ENCODE measurements around the gene KYAT1.

KYAT1 gene

GRCh38 chr9:128881884-128882676 lies at the start of gene KYAT1, which contains the start of gene LRRC8A:
Gene KYAT1 (minus strand): TSS chr9:128881950. CDS start chr9:128845405, 36,545 bp downstream.
Gene LRRC8A (plus strand): TSS chr9:128882133. CDS start chr9:128907165, 25,032 bp downstream.
- DNase-seq = peak; percentile 99

GRCh38 chr9:128929560-128929959 lies 47.8 kb upstream of the KYAT1 start:
- DNase-seq = no peak

- no peak for DNase-seq
These were observed 46.9 kb upstream of the KYAT1 start for GRCh38 chr9:128928624-128929023.

GRCh38 chr9:128927731-128928411 lies 46.1 kb upstream of the KYAT1 start:
- DNase-seq = peak; percentile 50

GRCh38 chr9:128923493-128923883 lies 41.7 kb upstream of the KYAT1 start:
- no peak for DNase-seq

GRCh38 chr9:128921881-128922763 lies 40.4 kb upstream of the KYAT1 start:
- no peak for DNase-seq

- no peak for DNase-seq
These were observed 38.8 kb upstream of the KYAT1 start, which contains the start of gene PHYHD1 for GRCh38 chr9:128920381-128921058. Gene PHYHD1 (plus strand): TSS chr9:128920982. CDS start chr9:128922324, 1,342 bp downstream.

GRCh38 chr9:128919402-128920089 lies 37.8 kb upstream of the KYAT1 start:
- DNase-seq = no peak

- DNase-seq = no peak
These were observed 37.2 kb upstream of the KYAT1 start for GRCh38 chr9:128918921-128919320.

GRCh38 chr9:128917151-128917849 lies 35.5 kb upstream of the KYAT1 start:
- DNase-seq = no peak

- DNase-seq = no peak
These were observed 35.0 kb upstream of the KYAT1 start for GRCh38 chr9:128916745-128917144.

GRCh38 chr9:128916204-128916603 lies 34.5 kb upstream of the KYAT1 start:
- DNase-seq = no peak

- DNase-seq = no peak
These were observed 32.4 kb upstream of the KYAT1 start for GRCh38 chr9:128913995-128914772.

GRCh38 chr9:128913048-128913900 lies 31.5 kb upstream of the KYAT1 start:
- no peak for DNase-seq

GRCh38 chr9:128912270-128912853 lies 30.6 kb upstream of the KYAT1 start:
- peak; percentile 17 for DNase-seq

GRCh38 chr9:128911529-128912035 lies 29.8 kb upstream of the KYAT1 start:
- no peak for DNase-seq

GRCh38 chr9:128910906-128911305 lies 29.2 kb upstream of the KYAT1 start:
- no peak for DNase-seq

- DNase-seq = no peak
These were observed 28.1 kb upstream of the KYAT1 start for GRCh38 chr9:128909859-128910258.

GRCh38 chr9:128908372-128908771 lies 26.6 kb upstream of the KYAT1 start:
- DNase-seq = no peak

Data from suppressor macrophage treated with lipopolysaccharide for 4 hours (primary cell).